Measurements from ENCODE around the gene C1orf21. TPM values are rescaled to one million over a fixed set of nuclear protein-coding genes. Genes with fewer than 3 reads are reported as not detected.

C1orf21 gene
- total RNA-seq, 1 experiment from 2014 or later: 28.5 TPM

DNA sequence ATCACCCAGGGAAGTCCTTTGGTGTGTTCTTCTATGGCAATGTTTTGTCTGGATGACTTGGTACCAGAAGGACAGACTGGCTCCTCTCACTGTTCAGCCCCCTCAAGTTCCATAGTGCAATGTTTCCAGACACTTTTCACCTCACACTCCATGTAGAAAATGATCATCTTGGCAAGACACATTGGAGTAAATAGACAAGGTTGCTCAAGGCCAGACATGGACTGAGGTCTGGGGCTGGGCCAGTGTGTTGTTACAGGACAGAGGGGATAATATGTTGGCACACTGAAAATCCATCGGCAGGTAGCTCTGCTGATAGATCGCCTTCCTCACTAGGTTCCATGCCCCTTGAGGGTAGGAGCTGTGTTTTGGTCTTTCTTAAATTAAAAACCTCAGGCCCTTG, 51.5 kb downstream of the C1orf21 start:
- no peak for TF ChIP-seq GABPB1 (CRISPR knock-in tag; IDR thresholded peaks at IDR 0.05)
- TF ChIP-seq ZSCAN18 (CRISPR knock-in tag; IDR thresholded peaks at IDR 0.05): no peak
- no peak for TF ChIP-seq HMGA2 (CRISPR knock-in tag; IDR thresholded peaks at IDR 0.05)
- TF ChIP-seq TCF7 (CRISPR knock-in tag; IDR thresholded peaks at IDR 0.05; ENCODE audit: low read depth): no peak
- no peak for TF ChIP-seq ETV6 (CRISPR knock-in tag; IDR thresholded peaks at IDR 0.05)
- no peak for TF ChIP-seq NR2C2 (CRISPR knock-in tag; IDR thresholded peaks at IDR 0.05)
- ChIA-PET CTCF (no interaction called here), POLR2A (no interaction called here)
- no peak for DNase-seq (ENCODE audit: low spot score)
- Mint-ChIP-seq H3K9me3 (peaks cover 5% of the 10 kb centered on the region), H3K27ac (no peak overlapping the region), H3K27me3 (ENCODE audit: low read depth) (no peaks in the 10 kb centered on the region), H3K36me3 (no peaks in the 10 kb centered on the region), H3K4me3 (no peak overlapping the region), H3K4me1 (peaks cover 16% of the 10 kb centered on the region)
- no peak for ATAC-seq

GRCh38 chr1:184442260-184442659, 55.4 kb downstream of the C1orf21 start:
- no peaks in the 10 kb centered on the region for H3K27me3 Mint-ChIP-seq (ENCODE audit: low read depth)
- no peak for TF ChIP-seq MYBL2 (CRISPR knock-in tag; IDR thresholded peaks at IDR 0.05)
- TF ChIP-seq, protein P1, sequence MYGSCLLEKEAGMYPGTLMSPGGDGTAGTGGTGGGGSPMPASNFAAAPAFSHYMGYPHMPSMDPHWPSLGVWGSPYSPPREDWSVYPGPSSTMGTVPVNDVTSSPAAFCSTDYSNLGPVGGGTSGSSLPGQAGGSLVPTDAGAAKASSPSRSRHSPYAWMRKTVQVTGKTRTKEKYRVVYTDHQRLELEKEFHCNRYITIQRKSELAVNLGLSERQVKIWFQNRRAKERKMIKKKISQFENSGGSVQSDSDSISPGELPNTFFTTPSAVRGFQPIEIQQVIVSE (CRISPR knock-in tag; IDR thresholded peaks at IDR 0.05; ENCODE audit: borderline replicate concordance): no peak
- no peak for TF ChIP-seq TCF7 (CRISPR knock-in tag; IDR thresholded peaks at IDR 0.05; ENCODE audit: low read depth)
- TF ChIP-seq GABPB1 (CRISPR knock-in tag; IDR thresholded peaks at IDR 0.05): no peak
- TF ChIP-seq, protein P2, sequence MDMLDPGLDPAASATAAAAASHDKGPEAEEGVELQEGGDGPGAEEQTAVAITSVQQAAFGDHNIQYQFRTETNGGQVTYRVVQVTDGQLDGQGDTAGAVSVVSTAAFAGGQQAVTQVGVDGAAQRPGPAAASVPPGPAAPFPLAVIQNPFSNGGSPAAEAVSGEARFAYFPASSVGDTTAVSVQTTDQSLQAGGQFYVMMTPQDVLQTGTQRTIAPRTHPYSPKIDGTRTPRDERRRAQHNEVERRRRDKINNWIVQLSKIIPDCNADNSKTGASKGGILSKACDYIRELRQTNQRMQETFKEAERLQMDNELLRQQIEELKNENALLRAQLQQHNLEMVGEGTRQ (CRISPR knock-in tag; IDR thresholded peaks at IDR 0.05): no peak
- TF ChIP-seq SMAD4 (CRISPR knock-in tag; IDR thresholded peaks at IDR 0.05): no peak
- H3K36me3 Mint-ChIP-seq: no peaks in the 10 kb centered on the region
- no peak for ATAC-seq
- no peak for DNase-seq (ENCODE audit: low spot score)
- POLR2A ChIA-PET: no interaction called here
- peaks cover 5% of the 10 kb centered on the region for H3K9me3 Mint-ChIP-seq
- no peak overlapping the region for H3K27ac Mint-ChIP-seq
- CTCF ChIA-PET: interaction anchor here (0.5 kb wide), 1 partner anchor 641 kb away, joined by 3 read pairs; no protein-coding TSS in a partner anchor
- no peak overlapping the region for H3K4me3 Mint-ChIP-seq
- peaks cover 14% of the 10 kb centered on the region for H3K4me1 Mint-ChIP-seq

DNA sequence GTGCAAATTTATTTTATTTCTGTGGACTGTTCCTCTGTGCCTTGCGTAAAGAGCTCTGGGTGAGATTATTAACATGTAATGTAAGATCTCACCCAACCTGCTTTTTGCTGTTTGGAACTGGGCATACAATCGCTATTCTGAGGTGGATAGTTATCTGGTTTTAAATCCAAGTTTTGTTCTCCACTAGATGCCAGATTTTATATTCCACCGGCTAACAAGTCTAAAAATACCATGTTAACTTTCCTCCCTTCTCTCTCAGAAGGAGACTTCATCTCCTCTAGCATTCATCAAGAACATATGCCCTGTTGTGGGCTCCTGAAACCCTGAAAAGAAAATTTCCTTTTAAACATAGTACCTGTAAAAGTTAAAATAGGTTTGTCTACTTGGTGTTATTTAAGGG, 56.4 kb downstream of the C1orf21 start:
- ATAC-seq: no peak
- DNase-seq (ENCODE audit: low spot score): no peak
- H3K9me3 Mint-ChIP-seq: peaks cover 4% of the 10 kb centered on the region
- H3K36me3 Mint-ChIP-seq: no peaks in the 10 kb centered on the region
- CTCF ChIA-PET: no interaction called here
- H3K4me3 Mint-ChIP-seq: no peak overlapping the region
- no peaks in the 10 kb centered on the region for H3K27me3 Mint-ChIP-seq (ENCODE audit: low read depth)
- TF ChIP-seq ERG (CRISPR knock-in tag; IDR thresholded peaks at IDR 0.05): no peak
- TF ChIP-seq JUN (CRISPR knock-in tag; IDR thresholded peaks at IDR 0.05): no peak
- TF ChIP-seq JAZF1 (CRISPR knock-in tag; IDR thresholded peaks at IDR 0.05): no peak
- TF ChIP-seq NR3C1 (CRISPR knock-in tag; conservative IDR thresholded peaks at IDR 0.05; ENCODE audit: low read depth): no peak
- no peak for TF ChIP-seq ZNF219 (CRISPR knock-in tag; IDR thresholded peaks at IDR 0.05; ENCODE audit: borderline replicate concordance)
- TF ChIP-seq FOXJ3 (CRISPR knock-in tag; IDR thresholded peaks at IDR 0.05; ENCODE audit: borderline replicate concordance): no peak
- TF ChIP-seq GTF2I (CRISPR knock-in tag; conservative IDR thresholded peaks at IDR 0.05): no peak
- no peak for TF ChIP-seq ATF6 (CRISPR knock-in tag; IDR thresholded peaks at IDR 0.05)
- TF ChIP-seq NR2C2 (CRISPR knock-in tag; IDR thresholded peaks at IDR 0.05): no peak
- TF ChIP-seq AFF4 (CRISPR knock-in tag; IDR thresholded peaks at IDR 0.05; ENCODE audit: borderline replicate concordance): no peak
- no peak for TF ChIP-seq ZSCAN18 (CRISPR knock-in tag; IDR thresholded peaks at IDR 0.05)
- TF ChIP-seq ZNF423 (CRISPR knock-in tag; IDR thresholded peaks at IDR 0.05): no peak
- TF ChIP-seq HMGA2 (CRISPR knock-in tag; IDR thresholded peaks at IDR 0.05): no peak
- no peak overlapping the region for H3K27ac Mint-ChIP-seq
- POLR2A ChIA-PET: no interaction called here
- H3K4me1 Mint-ChIP-seq: peaks cover 14% of the 10 kb centered on the region

Data from WTC11 (cell line).